Hepatocyte (in vitro differentiated cells): ENCODE results near the gene AEBP1. TPM values are rescaled to one million over a fixed set of nuclear protein-coding genes. Genes with fewer than 3 reads are reported as not detected.

ENCODE experiments used
- DNase-seq: peaks from one replicate; pipeline ENCODE4 v3.0.0-alpha.2; 2016; ENCODE audit warnings: low spot score
- H2AFZ ChIP-seq: fragments of 200-600 bp; sonication (generic); 2 replicates; pipeline ENCODE4 v1.6.0; 2016; ENCODE audit warnings: antibody characterized with exemption, mild to moderate bottlenecking
- H3K27ac ChIP-seq: fragments of 200-600 bp; sonication (generic); 2 replicates; pipeline ENCODE4 v1.5.1; 2016; ENCODE audit warnings: mild to moderate bottlenecking
- H3K27me3 ChIP-seq: fragments of 200-600 bp; sonication (generic); 2 replicates; pipeline ENCODE4 v1.6.1; 2016
- H3K36me3 ChIP-seq: fragments of 200-600 bp; sonication (generic); replicated peaks from 2 replicates; pipeline ENCODE4 v1.5.1; 2016; ENCODE audit warnings: low read depth; ENCODE audit not compliant: insufficient read depth
- H3K4me1 ChIP-seq: fragments of 200-600 bp; sonication (generic); 2 replicates; pipeline ENCODE4 v1.5.1; 2016; ENCODE audit warnings: mild to moderate bottlenecking, moderate library complexity; ENCODE audit not compliant: insufficient read depth
- H3K4me2 ChIP-seq: fragments of 200-600 bp; sonication (generic); 2 replicates; pipeline ENCODE4 v1.6.0; 2016
- H3K4me3 ChIP-seq: fragments of 200-600 bp; sonication (generic); 2 replicates; pipeline ENCODE4 v1.5.1; 2016; ENCODE audit warnings: mild to moderate bottlenecking
- H3K79me2 ChIP-seq: fragments of 200-600 bp; sonication (generic); 2 replicates; pipeline ENCODE4 v1.6.0; 2017; ENCODE audit warnings: mild to moderate bottlenecking
- H3K9me2 ChIP-seq: fragments of 200-600 bp; sonication (generic); replicated peaks from 2 replicates; pipeline ENCODE4 v1.6.0; 2017; ENCODE audit warnings: mild to moderate bottlenecking; ENCODE audit not compliant: insufficient read depth
- H3K9me3 ChIP-seq: fragments of 200-600 bp; sonication (generic); 2 replicates; pipeline ENCODE4 v1.5.1; 2016; ENCODE audit warnings: low read depth, mild to moderate bottlenecking
- H4K20me1 ChIP-seq: fragments of 200-600 bp; sonication (generic); 2 replicates; pipeline ENCODE4 v1.6.0; 2016; ENCODE audit warnings: mild to moderate bottlenecking; ENCODE audit not compliant: insufficient read depth, poor library complexity, severe bottlenecking
- CTCF ChIP-seq: fragments of 200-600 bp; sonication (generic); IDR thresholded peaks from 2 replicates; pipeline ENCODE4 v1.5.1; 2016; ENCODE audit warnings: antibody characterized with exemption, mild to moderate bottlenecking; ENCODE audit not compliant: poor library complexity
- EZH2 ChIP-seq: fragments of 200-600 bp; sonication (generic); IDR thresholded peaks from 2 replicates; pipeline ENCODE4 v1.6.1; 2016; ENCODE audit warnings: antibody characterized with exemption, mild to moderate bottlenecking, borderline replicate concordance
- EZH2phosphoT487 ChIP-seq: fragments of 200-600 bp; sonication (generic); IDR thresholded peaks from one replicate; pipeline ENCODE4 v1.6.1; 2018; ENCODE audit warnings: antibody characterized with exemption, mild to moderate bottlenecking, low read depth, moderate library complexity; ENCODE audit not compliant: unreplicated experiment, severe bottlenecking
- WGBS: methylation state at CpG from one replicate; pipeline ENCODE4 v1.1.6; 2016; ENCODE audit warnings: low lambda C conversion rate; ENCODE audit errors: missing lambda C conversion rate; 5-methylcytosine and 5-hydroxymethylcytosine counted together
- polyA plus RNA-seq: library from polyadenylated mRNA; unstranded; fragments of >200 nt; fragmentation: Nextera tagmentation; extraction: Ambion mirVana; gene quantifications from 2 replicates; pipeline ENCODE4 v1.2.1, GENCODE V29; 2016
- total RNA-seq: library from RNA; depleted of rRNA; stranded (reverse); fragments of >200 nt; gene quantifications from 2 replicates; pipeline ENCODE4 v1.2.3, GENCODE V29; 2014

Gene AEBP1
- total and polyA plus RNA-seq, 2 experiments from 2014 or later, result 26.7 to 108 TPM

GRCh38 chr7:44074349-44074695, 29.8 kb upstream of the AEBP1 start:
- Histone ChIP-seq H3K27ac (no peak overlapping the region), H2AFZ (no peak overlapping the region), H3K9me2 (no peaks in the 10 kb centered on the region), H3K4me2 (no peak overlapping the region), H4K20me1 (no peaks in the 10 kb centered on the region), H3K27me3 (no peaks in the 10 kb centered on the region), H3K4me3 (no peak overlapping the region), H3K4me1 (peaks cover 9% of the 10 kb centered on the region), H3K79me2 (no peaks in the 10 kb centered on the region), H3K36me3 (no peaks in the 10 kb centered on the region), H3K9me3 (no peaks in the 10 kb centered on the region)
- 91% methylated on average over 13 of the region's 13 CpGs for whole genome bisulfite sequencing
- DNase-seq, result no peak
- TF ChIP-seq CTCF (no peak), EZH2 (no peak), EZH2phosphoT487 (no peak)

- Histone ChIP-seq H3K4me3 (no peak overlapping the region), H3K27ac (no peak overlapping the region), H3K9me3 (no peaks in the 10 kb centered on the region), H3K36me3 (no peaks in the 10 kb centered on the region), H3K9me2 (no peaks in the 10 kb centered on the region), H3K4me1 (peaks cover 9% of the 10 kb centered on the region), H3K27me3 (no peaks in the 10 kb centered on the region), H2AFZ (no peak overlapping the region), H3K79me2 (no peaks in the 10 kb centered on the region), H4K20me1 (no peaks in the 10 kb centered on the region), H3K4me2 (no peak overlapping the region)
- WGBS, result 88% methylated on average over 17 of the region's 17 CpGs
- DNase-seq, result no peak
- TF ChIP-seq EZH2phosphoT487 (no peak), CTCF (no peak), EZH2 (no peak)
Observed at GRCh38 chr7:44075296-44076075, 28.7 kb upstream of the AEBP1 start.

GRCh38 chr7:44076101-44076895, 27.8 kb upstream of the AEBP1 start:
- no peaks in the 10 kb centered on the region for H3K36me3 ChIP-seq
- H4K20me1 ChIP-seq, result no peaks in the 10 kb centered on the region
- peaks cover 12% of the 10 kb centered on the region for H3K4me1 ChIP-seq

GRCh38 chr7:44077061-44077460, 27.1 kb upstream of the AEBP1 start:
- H3K27ac ChIP-seq, result no peak overlapping the region
- peaks cover 9% of the 10 kb centered on the region for H3K79me2 ChIP-seq
- no peak overlapping the region for H3K4me2 ChIP-seq
- H3K36me3 ChIP-seq, result no peaks in the 10 kb centered on the region
- peaks cover 13% of the 10 kb centered on the region for H3K4me1 ChIP-seq
- TF ChIP-seq CTCF, result no peak
- no peak for TF ChIP-seq EZH2phosphoT487
- 96% methylated on average over 9 of the region's 9 CpGs for whole genome bisulfite sequencing
- H3K9me3 ChIP-seq, result no peaks in the 10 kb centered on the region
- H3K4me3 ChIP-seq, result no peak overlapping the region
- no peaks in the 10 kb centered on the region for H3K9me2 ChIP-seq
- no peaks in the 10 kb centered on the region for H4K20me1 ChIP-seq
- no peak overlapping the region for H2AFZ ChIP-seq
- no peak for DNase-seq
- H3K27me3 ChIP-seq, result no peaks in the 10 kb centered on the region

More at GRCh38 chr7:44076101-44076895, 27.8 kb upstream of the AEBP1 start:
- no peak overlapping the region for H2AFZ ChIP-seq
- no peak for DNase-seq
- no peaks in the 10 kb centered on the region for H3K9me3 ChIP-seq
- H3K79me2 ChIP-seq, result peaks cover 6% of the 10 kb centered on the region
- no peak overlapping the region for H3K4me2 ChIP-seq
- H3K27me3 ChIP-seq, result no peaks in the 10 kb centered on the region
- no peak overlapping the region for H3K4me3 ChIP-seq
- no peaks in the 10 kb centered on the region for H3K9me2 ChIP-seq
- H3K27ac ChIP-seq, result no peak overlapping the region
- WGBS, result 98% methylated on average over 20 of the region's 20 CpGs
- TF ChIP-seq EZH2phosphoT487, result no peak
